GM18498 (cell line): ENCODE measurements around the gene PLOD1.
"Not testable (repeated sequence)": the region's sequence is repeated elsewhere in the genome, so short reads cannot be mapped to it uniquely, and the experiment has no call there.

Source experiments
- ATAC-seq: cut with Tn5 transposase; IDR thresholded peaks from one replicate; pipeline ENCODE4 v1.9.1; 2021; ENCODE audit warnings: mild to moderate bottlenecking, moderate library complexity; ENCODE audit not compliant: unreplicated experiment

PLOD1 gene

DNA sequence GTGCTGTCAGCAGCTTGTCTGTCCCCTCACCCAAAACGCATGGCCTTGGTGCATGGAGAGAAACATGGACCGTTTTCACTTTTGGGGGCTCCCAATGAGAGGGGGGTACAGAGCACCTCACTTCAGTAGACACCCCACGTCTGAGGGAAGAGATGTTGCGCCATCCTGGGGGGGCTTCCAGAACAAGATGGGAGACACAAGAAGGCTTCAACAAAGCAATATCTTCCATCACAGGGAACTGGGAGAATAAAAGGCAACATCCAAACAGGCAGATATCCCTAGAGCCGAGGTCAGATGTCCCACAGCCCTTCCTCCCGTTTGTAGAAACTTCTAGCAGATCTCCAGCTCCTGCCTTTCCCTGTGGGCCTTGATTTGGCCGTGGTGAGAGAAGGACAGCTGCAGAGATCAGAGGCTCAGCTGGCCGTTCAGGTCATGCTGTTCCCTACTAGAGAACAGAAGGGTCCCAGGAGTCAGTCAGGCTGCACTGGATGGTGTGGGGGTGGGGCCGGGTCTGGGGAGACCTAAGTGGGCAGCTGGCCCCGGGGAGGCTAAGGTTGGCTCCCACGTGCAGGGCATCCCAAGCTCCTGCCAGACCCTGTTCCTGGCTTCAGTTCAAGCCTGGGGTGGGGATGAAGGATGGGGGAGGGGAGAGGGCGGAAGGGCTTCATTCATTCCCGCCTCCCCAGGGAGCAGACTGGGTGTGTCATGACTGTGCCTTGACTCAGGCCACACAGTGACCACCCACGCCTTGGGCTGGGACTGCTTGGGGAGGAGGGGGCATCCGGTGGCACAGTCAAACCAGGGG, 4.4 kb downstream of the PLOD1 start:
- ATAC-seq: no peak

DNA sequence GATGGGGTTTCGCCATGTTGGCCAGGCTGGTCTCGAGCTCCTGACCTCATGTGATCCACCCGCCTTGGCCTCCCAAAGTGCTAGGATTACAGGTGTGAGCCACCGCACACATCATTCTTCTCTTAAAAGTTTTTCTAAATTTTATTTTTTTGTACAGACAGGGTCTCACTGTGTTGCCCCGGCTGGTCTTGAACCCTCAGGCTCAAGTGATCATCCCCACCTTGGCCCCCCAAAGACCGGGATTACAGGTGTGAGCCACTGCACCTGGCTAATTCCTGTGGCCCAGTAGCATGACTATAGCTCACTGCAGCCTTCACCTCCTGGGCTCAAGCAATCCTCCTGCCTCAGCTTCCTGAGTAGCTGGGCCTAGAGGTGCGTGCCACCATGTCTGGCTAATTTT, 5.3 kb downstream of the PLOD1 start:
- ATAC-seq: not testable (repeated sequence)

DNA sequence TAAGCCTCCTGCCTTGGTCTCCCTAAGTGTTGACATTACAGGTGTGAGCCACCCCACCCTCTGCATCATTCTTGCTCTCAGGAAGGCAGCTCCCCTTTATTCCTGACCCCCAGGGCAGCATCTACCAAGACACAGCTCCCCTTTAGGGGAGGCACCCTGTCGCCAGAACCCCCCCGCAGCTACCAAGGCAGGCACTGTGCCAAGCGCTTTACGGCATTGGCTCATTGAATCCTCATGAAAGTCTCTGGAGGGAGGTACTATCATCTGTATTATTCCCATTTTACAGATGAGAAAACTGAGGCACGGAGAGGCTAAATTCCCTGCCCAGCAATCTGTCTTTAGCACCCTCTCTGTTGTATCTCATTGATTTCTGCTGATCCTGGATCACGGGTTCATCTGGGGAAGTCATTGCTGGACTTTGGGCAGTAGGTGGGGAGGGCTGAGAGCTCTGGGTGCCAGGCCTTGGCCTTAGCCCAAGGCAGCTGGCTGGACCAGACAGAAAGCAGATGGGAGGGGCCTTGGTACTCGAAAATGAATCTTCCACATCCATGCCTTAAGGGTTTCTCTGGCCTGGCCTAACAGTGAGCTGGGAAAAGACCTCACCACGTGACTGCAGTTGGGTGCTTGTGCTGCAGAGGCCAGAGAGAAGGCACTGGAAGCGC, 5.9 kb downstream of the PLOD1 start:
- no peak for ATAC-seq

DNA sequence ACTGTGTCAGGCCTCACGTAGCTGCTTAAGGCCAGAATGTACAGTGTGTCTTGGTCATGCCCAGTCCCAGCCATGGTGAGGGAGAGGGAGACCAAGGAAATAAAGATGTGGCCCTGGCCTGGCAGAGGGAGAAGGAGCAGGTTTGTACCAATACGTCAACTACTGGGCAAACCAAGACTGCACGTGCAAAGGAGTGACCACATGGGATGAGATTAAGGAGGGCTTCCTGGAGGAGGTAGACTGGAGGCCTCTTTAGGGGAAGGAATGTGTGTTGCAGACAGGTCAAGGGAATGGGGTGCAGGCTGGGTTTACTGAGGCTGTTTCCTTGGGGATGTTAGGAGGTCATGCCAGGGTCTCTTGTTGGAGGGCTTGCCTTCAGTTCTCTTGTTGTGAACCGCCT, 7.8 kb downstream of the PLOD1 start:
- ATAC-seq: no peak

DNA sequence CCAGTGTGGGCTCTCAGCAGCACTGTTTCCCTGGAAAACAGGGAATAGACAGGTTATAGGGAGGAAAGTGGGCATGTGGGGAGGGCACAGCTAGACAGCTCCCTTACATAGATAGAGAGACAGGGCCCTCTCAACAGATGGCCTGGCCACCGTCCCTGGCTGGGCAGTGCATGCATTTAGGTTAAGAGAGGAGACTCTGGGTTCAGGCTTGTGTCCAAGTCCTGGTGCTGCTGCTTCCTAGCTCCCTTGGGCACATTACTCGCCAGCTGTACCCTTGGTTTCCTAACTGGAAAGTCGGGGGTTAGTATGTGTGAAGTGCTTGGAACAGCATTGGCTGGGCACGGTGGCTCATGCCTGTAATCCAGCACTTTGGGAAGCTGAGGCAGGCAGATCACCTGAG, 9.1 kb downstream of the PLOD1 start:
- no peak for ATAC-seq

DNA sequence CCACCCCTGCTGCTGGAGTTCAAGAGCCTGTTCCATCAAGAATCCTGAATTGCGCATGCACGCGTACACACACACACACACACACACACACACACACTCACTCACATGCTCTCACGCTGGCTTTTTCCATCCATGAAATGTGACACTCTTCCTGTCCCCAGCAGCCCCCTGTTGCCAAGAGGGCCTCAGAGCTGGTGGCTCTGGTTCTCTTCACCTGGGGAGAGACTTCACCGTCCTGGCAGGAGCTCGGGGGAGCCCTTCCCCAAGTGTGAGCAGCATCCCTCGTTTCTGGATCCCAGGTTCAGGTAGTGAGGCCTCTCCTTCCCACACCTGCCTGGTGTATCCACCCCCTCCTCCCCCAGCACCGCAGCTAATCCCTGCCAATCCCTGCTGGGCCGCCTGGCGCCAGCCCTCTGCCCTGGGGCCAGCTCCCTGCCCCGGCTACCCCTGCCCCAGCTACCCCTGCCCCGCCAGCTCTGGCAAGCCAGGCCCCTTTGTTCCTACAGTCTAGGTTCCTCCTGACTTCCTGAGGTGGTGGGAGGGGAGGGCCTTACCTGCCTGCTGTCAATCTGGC, 9.9 kb downstream of the PLOD1 start:
- ATAC-seq: no peak

DNA sequence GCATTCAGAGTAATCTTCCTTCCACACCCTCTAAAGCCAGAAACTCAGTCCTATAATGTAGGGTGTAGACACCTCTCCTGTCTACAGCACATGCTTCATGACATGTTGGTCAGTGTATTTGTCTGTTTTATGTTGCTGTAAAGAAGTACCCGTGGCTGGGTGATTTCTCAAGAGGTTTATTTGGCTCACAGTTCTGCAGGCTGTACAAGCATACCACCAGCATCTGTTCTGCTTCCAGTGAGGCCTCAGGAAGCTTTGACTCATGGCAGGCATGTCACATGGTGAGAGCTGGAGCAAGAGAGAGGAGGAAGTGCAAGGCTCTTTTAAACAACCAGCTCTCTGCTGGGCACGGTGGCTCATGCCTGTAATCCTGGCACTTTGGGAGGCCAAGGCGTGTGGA, 12.1 kb downstream of the PLOD1 start:
- no peak for ATAC-seq

DNA sequence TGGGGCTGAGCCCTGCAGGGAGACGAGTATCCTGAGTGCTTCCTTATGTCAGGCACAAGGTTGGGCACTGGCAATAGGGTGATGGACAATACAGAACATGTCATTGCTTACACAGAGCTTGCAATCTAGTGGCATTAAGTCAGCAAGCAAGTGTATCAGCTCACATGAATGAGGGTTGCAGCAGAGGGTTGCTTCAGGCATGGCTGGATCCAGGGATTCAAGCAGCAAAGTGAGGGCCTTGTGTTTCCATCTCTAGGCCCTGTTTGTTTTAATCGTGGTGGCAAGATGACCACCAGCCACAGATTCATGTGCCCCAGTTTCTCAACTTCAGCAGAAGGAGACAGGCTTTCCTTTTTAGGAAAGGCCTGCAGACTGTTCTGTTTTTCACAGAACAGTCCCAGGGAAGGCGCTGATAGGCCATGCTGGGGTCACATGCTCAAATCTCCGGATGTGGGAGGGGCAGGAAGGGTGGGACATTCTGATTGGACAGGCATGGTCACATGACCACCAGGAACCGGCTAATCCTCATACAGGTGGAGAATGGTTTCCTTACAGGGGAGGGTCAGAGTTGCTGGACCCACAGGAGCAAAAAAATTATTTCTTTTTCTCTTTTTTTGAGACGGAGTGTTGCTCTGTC, 14.4 kb downstream of the PLOD1 start:
- no peak for ATAC-seq

DNA sequence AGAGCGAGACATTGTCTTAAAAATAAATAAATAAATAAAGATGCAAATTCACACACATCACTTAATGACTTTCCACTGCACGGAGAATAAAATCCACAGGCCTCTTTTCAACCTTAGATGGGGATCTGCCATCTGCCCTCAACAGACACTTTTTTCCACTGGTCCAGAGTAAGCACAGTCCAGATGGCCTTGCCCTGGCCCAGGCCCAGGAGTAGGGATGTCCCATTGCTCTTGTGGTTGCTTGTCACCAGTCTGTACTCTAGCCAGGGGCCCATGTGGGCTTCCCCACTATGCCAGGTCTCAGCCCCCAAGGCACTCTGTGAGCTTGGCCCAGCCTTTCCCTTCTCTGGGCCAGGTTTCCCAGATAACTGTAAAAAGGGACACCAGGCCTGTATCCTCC, 17.4 kb downstream of the PLOD1 start:
- ATAC-seq: no peak

DNA sequence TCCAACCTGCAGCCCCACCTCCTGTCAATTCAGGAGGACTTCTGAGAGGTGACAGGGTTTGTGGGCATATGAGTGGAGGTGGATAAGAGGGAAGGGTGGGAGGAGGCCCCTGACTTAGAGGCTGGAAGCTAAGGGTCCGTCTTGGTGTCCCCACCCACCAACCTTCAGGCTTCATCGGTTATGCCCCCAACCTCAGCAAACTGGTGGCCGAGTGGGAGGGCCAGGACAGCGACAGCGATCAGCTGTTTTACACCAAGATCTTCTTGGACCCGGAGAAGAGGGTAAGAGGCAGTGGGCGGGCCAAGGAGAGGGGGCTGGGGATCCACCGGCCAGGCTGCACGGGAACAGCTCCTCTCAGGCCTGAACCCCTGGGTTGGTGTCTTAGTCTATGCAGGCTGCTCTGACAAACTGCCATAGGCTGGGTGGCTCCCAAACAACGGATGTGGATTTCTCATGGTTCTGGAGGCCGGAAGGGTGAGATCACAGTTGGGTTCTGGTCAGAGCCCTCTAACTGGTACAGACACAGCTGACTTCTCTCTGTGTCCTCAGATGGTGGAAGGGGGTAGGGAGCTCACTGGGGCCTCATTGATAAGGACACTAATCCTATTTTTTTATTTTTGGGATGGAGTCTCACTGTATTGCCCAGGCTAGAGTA, 18.1 kb downstream of the PLOD1 start:
- no peak for ATAC-seq

DNA sequence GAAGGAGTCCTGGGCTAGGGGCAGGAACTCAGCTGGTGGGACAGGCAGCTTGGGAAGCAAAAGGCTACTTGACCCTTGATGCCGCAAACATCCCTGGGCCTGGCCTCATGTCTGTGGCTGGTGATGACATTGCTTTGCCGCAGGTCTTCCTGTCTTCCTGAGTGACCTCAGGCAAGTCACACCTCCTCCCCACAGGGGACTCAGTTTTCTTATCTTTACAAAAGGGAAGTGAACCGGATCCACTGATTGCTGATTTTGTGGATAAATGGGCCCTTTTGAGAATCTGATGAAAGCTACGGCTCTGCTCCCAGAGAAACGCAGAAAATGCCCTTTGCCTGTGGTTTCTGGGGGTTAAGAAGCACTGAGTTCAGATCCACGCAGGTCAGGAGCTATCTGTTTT, 20.7 kb downstream of the PLOD1 start:
- ATAC-seq: no peak

DNA sequence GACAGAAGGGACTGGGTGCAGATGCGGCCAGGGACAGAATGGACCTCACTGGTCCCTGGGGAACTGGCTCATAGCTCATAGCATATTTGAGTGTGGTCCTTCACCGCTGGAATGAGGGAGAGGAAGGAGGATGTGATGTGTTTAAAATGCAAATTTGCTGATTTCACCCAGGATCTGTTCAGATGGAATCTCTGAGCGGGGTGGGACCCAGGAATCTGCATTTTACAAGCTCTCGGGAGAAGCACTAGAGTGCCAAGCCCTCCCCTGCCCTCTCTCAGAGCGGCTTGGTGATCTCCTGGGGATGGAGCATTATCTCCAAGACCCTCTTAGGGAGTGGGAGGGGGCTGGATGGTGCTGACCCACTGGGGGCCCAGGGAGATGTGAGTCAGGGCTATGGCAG, 22.9 kb downstream of the PLOD1 start:
- no peak for ATAC-seq

DNA sequence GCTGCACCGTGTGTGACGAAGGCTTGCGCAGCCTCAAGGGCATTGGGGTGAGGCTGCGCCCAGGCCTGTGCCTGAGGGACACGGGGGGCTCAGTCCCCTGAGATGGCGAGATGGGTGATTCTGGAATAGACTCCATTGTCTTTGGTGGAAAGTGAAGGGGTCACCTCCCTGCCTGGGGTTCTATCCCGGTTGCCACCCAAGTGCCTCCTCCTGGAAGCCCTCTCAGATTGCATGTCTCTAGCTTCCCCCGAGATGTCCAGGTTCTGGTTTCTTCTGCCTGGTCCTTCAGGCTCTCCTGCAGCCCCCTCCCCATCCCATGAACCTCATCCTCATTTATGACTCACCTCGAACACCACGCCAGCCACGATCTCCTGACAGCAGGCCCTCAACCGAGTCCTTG, 23.4 kb downstream of the PLOD1 start:
- ATAC-seq: no peak

DNA sequence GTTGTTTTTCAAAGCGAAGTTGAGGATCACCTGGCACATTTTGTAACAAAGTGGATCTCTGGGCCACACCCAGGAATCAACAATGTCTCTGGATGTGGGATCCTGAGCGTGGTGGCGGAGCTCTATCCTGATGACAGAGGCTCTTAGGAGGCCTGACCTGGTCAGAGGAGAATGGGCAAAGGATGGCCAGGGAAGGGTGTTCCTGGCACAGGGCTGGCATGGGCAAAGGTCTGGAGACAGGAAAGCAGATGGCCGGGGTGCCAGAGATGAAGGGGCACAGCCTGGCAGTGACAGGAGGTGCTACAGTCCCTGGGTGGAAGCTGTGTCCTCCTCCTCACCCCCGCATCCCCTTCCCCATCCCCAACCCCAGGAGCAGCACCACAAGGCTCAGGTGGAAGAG, 25.8 kb downstream of the PLOD1 start:
- ATAC-seq: no peak

DNA sequence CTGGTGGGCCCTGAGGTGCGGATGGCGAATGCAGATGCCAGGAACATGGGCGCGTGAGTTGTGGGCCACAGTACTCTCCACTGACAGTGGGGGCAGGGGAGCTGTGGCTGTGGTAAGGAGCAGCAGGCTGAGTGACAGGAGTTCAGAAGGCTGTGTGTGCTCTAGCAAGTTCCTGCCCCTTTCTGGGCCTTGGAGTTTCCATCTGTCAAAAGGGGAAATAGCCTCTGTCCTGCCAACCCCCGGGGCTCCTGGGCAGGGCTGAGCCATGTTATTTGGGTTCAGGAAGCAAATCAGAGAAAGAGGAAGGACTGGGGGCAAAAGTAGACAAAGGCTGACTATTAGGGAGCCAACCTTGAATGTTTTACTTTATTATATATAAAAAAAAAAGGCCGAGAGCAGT, 26.2 kb downstream of the PLOD1 start:
- no peak for ATAC-seq

DNA sequence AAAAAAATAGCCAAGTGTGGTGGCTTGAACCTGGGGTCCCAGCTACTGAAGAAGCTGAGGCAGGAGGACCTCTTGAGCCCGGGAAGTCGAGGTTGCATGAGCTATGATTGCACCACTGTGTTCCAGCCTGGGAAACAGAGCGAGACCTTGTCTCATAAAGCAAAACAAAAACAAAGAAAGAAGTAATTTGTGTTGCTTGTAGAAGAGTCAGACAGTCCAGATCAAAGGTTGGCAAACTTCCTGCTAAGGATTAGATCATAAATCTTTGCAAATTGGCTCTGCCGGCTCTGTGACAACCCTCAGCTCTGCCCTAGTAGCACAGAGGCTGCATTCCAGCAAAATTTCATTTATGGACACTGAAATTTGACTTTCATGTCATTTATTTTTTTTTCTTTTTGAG, 26.7 kb downstream of the PLOD1 start:
- ATAC-seq: no peak

DNA sequence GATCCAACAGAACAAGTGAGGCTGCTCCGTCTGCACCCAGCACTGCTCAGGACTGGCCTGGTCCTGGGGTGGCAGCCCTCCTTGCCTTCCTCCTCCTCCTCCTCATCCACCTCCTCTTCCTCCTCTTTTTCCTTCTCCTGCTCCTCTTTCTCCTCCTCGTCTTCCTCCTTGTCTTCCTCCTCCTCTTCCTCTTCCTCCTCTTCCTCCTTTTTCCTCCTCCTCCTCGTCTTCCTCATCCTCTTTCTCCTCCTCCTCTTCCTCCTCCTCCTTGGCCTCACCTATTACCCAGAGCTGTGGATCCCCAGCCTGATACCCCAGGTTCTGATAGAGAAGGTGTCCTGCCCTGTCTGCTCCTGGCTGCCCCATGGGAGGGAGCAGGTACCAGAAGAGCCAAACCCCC, 29.1 kb downstream of the PLOD1 start:
- no peak for ATAC-seq

DNA sequence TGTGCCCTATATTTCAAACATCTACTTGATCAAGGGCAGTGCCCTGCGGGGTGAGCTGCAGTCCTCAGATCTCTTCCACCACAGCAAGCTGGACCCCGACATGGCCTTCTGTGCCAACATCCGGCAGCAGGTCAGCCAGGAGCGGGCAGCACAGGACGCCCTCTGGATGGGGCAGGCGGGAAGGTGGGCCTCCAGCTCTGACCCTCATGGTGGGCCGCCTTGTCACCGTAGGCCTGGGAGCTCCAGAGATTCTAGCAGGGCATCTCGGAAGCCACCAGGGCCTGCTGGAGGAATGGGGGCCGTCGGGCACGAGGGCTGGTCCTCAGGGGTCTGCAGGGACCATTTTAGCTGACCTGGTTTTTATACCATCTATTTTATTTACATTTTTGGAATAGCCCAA, 30.1 kb downstream of the PLOD1 start:
- ATAC-seq: no peak

DNA sequence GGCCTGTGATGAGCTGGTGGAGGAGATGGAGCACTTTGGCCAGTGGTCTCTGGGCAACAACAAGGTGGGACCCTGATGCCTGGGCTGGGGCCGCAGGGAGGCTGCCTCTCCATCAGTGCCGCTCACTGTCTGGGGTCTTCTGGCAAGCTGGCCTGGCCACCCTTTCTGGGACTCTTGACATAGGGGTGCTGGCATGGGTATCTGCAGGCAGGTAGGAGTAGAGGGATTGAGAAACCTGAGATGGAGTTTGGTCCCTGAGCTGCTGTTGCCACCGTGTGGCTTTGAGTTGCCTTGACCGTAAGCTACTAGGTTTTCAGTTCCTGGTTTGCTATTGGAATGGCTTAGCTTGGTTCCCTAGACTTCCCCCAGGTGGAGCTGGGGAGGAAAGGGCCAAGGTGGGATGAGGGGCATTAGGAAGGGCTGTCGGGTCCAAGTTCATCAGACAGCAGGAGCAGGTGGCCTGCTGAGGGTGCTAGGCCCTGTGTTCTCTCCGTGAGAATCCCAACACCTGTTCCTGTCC, 32.6 kb downstream of the PLOD1 start:
- no peak for ATAC-seq

DNA sequence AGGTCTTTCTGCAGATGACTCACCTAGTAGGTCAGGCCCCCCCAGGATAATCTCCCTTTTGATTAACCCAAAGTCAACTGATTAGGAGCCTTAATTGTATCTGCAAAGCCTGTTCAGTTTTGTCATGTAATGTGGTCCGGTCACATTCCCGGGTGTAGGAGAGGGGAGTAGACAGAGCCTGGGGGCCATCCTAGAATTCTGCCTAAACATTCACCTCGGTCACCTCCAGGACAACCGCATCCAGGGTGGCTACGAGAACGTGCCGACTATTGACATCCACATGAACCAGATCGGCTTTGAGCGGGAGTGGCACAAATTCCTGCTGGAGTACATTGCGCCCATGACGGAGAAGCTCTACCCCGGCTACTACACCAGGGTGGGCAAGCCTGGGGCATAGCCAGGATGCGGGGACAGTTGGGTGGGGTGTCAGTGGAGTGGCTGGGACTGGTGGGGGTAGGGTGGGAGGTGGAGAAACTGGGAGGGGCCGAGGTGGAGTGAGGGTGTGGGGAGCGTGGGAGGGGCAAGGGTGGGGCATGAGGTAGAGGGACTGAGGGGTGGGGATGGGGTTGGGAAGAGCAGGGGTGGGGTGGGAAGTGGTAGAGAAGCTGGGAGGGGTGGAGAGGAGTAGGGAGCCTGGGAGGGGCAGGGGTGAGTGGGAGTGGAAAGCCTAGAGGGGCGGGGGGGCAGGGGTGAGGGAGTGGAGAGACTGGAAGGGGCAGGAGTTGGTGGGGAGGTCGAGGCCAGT, 36.1 kb downstream of the PLOD1 start:
- ATAC-seq: no peak
